ENCODE results near the gene ADARB2.
"Not testable (repeated sequence)": the region's sequence is repeated elsewhere in the genome, so short reads cannot be mapped to it uniquely, and the experiment has no call there.

The ADARB2 gene

DNA sequence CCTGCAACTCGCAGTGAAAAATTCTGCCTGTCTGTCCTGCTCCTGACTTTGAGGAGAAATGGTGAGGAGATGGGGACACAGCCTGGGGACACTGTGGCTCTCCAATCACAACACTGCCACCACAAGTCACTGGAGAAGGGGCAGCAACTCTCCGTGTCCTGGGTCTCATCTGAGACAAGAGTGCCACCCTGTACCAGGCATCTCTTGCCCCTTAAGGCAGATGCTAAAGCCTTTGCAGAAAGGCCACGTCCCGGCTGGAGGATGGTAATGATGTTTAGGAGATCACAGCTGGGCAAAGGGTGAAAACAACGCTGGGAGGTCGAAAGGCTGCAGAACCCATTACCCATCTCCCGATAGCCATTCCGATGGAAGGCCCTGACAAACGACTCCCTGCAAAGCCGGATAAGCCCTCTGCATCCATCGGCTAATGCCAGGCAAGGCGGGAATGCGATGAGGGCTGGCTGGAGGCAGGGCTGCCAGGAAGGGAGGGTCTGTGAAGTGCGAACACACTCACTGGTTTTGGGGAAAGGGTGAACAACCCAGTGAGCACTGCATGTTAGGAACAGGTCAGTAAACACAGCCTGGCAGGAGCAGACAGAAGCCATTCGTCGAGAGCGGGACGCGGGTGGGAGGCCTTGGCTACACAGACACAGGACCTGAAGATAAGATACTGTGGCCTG lies 190.8 kb downstream of the ADARB2 start:
- no peak for DNase-seq

DNA sequence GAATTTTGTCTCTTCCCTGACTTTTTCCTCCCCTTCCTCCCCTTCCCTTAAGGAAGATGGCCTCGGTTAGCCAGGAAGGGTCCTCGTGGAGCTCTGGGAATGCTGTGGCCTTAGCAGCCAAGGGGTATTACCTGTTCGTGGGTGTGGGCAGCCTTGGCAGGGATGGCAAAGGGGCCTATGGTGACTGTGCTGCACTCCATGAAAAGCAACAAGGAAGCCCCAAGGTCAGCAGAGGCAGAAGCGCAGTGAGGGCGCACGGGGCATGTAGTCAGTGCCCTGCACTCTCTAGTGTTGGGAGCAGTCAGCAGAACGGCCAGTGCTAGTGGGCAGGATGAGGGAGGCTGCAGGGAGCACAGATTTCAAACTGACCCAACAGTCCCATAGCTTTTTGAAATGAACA lies 191.8 kb downstream of the ADARB2 start:
- DNase-seq = no peak

DNA sequence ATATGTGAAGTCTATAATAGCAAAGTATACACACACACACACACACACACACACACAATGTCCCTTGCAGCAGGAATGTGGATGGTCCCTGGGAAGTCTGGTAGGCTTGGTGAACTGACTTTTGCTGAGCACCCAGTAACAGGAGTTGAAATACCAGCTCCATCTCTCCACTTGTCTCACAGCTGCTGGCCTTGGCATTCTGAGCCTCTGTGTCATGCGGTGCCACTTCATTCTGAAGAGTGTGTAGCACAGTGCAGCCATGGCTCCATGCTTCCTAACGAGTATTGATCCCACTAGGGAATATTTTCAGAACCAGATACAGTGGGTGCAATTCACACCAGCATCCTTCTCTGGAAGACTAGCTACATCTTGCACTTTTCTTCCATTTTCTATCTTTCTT lies 192.4 kb downstream of the ADARB2 start:
- no peak for DNase-seq

DNA sequence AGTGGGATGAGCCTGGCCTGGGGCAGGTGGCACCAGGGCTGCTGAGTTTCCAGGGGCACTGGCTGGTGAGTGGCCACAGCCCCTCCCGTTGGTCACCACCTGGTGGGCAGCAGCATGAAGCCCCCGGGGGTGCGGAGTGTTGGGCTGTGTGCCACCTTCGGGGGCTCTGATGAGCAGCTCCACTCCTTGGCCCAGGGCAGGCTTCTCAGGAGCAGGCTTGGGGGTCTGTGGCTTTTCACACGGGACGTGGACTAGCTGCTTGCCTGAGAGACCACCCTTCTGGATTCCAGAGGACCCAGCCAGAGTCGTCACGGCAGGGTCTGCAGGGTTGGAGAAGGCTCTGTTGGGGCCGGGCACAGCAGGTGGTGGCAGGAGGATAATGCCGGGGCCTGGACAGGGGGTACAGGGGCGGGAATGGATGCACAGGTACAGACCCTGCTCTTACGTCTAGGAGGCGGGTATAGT lies 193.1 kb downstream of the ADARB2 start:
- DNase-seq = no peak

DNA sequence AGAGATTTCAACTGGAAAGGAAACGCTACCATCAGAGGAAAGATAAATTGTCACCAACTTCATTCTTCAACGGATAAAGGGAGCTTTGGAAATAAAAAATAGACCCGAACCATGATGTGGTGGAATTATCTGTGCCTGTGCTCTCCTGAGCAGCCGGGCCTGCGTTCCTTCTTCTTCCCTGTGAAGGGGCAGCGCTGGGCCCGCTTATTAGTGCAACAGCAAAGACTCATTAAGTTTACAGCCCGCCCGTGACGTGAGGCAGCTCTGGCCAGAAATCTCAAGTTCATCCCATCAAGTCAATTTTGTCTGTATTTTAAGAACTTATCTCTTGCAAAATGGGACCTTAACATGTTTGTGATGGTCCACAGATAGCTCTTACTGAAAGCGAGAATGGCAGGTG lies 193.7 kb downstream of the ADARB2 start:
- DNase-seq = no peak

DNA sequence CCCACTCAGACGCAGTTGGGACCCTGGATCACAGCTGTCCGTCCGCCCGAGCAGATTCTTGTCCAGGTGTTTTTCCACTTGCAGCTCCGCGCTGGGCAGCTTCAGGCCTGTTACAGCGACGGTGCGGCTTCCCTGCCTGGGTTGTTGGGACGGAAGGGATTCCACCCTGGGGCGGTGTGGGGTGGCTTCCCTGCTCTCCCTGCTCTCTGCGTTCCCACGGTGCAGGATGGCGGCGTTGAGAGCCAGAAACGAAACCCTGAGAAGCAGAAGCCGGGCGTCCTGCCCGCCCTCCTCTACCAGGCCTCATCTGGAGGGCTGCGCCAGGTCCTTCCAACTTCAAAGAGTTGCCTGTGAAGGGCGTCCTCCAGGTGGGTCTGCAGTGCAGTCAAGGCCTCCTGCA lies 194.4 kb downstream of the ADARB2 start:
- DNase-seq = no peak

DNA sequence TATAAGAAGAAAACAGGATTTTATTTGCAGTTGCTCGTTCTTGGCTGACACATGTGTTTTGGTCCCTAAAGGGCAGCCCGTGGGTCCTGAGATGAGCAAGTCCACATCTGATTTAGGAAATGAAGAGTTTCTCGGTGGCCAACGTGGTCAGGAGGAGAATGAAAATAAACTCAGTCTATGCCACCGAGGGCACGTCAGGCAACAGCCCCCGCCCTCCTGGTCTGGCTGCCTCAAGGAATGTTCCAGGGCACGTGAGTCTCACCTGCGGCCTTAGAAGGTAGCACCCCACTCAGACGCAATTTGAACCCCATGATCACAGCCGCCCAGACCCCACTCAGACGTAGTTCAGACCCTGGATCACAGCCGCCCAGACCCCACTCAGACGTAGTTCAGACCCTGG lies 197.2 kb downstream of the ADARB2 start:
- DNase-seq = no peak

DNA sequence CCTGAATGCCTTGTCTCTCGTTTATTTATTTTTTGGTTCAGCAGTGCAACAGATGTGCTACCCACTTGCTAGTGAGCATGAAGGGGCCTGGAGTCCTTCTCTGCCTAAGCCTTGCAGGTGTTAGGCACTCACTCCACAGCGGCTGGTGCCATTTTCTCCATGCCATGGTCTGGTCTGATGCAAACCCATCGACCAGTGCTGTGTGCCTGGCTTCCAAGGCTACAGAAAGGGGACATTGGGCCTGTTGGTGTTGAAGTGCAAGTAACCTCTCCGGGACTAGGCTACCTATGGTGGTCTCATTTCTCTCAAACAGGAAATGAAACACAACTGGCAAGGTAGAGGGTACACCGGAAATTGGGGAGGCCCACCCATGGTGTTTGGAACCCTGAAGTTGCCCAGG lies 198.1 kb downstream of the ADARB2 start:
- DNase-seq = no peak

DNA sequence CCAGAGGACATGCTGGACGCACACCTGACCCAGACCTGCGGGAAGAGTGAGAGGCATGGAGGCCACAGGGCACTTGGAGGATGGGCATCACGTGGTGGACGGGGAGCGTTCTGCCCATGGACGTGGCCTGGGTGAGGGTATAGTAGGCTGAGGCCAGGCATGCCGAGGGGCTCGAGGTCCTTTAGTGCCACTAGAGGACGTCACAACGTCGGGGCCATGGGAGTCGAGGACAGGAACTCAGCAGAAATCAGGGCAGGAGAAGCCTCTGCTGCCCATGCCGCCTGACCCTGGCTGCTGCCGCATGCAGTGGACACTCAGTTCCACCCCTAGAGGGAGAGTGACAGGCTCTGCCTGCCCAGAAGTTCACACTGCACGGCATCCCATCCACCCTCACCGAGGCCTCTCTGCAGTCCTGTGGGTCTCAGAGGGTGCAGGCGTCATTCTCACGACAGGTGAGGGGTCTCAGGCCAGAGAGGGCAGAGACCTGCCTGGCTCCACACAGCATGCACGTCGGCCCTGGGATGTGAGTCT lies 198.7 kb downstream of the ADARB2 start:
- no peak for DNase-seq

DNA sequence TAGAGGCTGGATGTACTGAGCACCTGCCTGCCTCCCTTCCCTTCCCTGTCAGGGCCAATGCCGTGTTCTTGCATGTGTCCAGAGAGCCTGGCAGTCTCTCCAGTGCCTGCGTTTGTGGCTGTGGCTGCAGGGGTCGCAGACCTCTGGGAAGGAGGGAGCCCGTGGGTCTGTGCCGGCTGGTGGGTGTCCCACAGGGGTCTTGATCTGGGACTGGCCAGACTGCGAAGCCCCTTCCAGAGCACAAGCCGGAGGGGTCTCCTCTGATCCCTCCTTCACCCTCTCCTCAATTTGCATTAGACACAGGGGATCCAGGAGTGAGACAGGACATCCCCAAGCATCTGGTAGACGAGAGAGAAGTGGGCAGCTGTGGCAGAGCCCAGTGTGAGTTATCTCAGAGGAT lies 199.2 kb downstream of the ADARB2 start:
- DNase-seq = no peak

DNA sequence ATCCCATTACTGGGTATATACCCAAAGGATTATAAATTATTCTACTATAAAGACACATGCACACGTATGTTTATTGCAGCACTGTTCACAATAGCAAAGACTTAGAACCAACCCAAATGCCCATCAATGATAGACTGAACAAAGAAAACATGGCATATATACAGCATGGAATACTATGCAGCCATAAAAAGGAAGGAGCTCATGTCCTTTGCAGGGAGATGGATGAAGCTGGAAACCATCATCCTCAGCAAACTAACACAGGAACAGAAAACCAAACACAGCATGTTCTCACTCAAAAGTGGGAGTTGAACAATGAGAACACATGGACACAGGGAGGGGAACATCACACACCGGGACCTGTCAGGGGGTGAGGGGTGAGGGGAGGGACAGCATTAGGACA lies 199.9 kb downstream of the ADARB2 start:
- DNase-seq = not testable (repeated sequence)

DNA sequence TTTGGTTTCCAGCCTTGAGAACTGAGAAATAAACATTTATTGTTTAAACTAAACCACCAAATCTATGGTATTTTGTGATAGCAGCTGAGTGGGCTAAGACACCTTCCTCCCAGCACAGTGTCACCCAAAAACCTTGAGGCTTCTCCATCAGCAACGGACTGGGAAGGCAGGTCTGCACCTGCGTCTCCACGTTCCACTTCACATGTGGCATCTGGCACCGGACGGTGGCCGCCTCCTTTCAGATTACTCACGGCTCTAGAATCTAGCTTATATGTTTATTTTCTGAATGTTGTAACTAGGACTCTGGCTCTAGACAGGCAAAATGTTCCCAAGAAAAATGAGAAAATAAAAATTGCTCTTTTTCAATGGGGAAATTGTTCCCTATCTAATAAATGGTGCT lies 201.0 kb downstream of the ADARB2 start:
- no peak for DNase-seq

DNA sequence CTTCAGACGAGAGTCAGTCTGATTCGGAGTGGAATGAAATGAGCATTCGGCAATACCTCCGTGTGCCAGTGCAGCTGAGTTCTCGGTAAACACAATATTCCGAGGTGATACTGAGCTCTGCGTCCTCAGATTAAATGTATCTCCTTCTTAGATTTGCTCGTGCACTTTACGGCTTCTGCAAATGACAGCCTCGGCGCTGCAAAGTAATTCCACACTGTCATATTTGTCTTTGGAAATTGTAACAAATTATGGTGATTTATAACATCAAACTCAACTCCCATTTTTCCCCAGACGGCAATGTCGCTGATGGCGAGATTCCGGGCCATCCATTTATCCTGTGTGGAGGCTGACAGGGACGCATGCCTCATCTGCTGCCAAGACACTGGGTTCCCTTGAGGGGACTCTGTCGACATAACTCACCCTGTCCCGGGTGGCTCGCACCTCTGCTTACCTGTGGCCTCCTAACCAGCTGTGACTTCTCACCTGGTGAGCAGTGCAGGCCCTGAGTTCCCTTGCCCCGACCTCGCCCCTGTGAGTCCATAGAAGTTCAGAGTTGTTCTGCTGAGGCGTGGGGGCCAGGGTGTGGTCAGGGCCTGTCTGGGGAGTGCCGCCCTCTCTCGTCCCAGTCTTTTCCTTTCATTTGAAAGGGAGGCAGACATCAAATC lies 201.9 kb downstream of the ADARB2 start:
- no peak for DNase-seq

DNA sequence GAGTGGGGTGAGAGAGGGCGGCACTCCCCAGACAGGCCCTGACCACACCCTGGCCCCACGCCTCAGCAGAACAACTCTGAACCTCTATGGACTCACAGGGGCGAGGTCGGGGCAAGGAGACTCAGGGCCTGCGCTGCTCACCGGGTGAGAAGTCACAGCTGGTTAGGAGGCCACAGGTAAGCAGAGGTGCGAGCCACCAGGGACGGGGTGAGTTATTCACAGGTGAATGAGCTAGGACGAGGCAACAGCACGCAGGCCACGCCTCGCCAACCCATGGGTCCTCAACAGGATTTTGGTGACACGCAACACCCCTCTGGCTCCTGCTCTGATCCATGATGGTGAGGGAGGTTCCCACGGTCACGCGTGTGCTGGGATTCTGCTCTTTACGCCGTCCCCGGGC lies 202.5 kb downstream of the ADARB2 start:
- no peak for DNase-seq

DNA sequence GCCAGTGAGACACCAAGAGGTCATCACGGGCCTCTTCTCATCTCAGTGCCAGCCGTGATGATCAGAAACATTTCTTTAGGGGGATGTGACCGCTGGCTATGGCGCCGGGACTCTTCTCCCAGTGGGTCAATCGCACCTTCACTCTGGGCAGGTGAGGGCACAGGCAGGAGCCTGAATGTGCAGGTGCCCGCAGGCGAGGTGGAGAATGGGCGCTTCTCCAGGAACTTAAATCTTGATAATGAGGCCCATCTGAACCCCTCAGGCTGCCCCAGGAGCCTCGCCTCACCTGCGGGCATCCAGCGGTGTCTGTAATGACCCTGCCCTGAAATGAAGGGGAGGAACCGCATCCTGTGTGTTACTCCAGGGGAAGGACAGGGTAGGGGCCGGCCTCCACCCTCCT lies 204.7 kb downstream of the ADARB2 start:
- DNase-seq = no peak

DNA sequence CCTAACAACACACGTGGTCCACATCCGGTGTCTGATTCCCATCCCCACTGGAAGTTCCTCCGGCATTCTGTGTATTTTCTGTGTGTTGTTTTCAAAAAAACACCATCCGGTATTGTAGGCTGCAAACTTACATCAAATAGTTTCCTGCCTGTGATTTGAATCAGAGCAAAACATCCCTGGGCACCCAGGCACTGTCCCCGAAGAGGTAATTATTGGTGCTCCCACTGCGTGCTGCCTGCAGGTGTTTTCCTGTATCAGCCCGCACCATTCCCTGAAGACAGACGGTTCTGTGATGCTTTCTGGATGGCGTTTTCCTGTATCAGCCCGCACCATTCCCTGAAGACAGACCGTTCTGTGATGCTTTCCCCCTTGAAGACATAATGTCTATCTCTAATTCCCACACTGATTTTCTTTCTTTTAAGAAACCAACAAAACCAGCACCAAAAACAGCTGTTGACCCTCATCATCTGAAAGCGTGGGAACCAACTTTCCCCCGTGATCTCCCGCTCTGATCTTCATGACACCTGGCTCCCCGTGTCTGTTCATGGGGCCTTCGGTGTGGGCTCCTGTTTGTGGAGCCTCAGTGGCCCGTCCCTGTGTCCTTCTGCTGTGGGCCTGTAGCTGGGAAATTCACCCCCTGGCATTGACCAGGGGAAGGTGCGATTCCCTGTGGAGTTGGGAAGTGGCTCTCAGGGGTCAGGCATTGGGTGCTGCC lies 205.3 kb downstream of the ADARB2 start:
- DNase-seq = no peak

DNA sequence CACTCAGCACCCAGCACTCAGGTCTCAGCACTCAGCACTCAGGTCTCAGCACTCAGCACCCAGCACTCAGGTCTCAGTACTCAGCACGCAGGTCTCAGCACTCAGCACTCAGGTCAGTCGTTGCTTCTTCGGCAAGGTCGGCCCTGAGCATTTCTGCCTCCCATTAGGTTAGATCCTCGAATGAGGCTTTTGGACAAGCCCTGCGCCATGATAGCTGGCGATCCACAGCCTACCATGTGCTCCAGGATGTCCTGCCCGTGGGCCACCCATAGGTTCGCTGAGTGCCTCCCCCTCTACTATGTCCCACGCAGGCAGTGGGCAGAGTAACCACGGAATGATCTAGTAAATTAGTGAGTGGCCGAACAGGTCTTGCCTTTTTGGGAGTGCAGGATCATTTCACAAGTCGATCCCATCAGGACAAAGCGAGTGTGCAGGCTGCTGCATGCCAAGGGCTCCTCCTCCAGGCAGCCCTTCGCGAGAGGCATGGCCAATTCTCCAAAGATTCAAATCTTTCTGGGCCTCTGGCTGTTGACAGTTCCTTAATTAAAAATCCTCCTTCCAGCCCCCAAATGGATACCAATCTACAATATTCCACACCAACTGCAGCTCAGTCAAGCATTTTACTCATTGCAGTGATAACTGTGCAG lies 206.3 kb downstream of the ADARB2 start:
- DNase-seq = no peak

DNA sequence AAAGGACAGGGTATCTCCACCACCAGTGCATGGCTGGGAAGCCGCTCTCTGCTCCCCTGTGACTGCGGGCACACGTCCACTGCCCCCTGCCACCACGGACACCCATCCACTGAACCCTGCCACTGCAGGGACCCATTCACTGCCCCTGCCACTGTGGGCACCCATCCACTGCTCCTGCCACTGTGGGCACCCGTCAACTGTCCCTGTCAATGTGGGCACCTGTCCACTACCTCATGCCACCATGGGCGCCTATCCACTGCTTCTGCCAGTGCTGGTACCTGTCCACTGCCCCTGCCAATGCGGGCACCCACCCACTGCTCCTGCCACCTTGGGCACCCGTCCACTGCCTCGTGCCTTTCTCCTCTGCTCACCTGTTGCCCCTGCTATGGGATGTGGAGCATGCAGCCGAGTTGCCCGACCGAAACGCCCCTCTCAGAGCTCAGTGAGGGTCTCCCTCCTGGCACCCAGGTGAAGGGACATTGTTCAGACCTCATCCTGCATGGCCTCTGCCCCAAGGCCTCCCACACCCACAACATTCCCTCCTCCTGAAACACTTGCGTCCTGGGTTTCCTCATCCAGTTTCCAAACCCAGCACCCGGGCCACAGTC lies 207.4 kb downstream of the ADARB2 start:
- DNase-seq = no peak

DNA sequence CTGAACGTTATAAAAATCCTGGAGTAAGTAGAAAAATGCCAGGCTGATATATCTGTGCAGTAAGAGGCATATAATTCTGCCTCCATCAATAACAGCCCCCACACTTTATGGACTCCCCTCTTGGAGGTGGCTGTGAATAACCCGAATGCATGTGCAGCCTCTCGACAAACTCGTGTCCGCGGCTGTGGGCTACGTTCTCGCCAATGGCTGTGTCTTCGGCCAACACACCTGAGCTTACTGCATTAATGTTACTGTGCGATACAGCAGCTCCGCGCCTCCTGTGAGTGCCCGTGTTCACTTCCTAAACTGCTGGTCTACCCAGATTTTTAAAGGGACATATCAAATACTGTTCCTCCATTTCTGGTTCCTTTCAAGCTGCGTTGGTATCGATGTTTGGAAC lies 209.4 kb downstream of the ADARB2 start:
- no peak for DNase-seq

DNA sequence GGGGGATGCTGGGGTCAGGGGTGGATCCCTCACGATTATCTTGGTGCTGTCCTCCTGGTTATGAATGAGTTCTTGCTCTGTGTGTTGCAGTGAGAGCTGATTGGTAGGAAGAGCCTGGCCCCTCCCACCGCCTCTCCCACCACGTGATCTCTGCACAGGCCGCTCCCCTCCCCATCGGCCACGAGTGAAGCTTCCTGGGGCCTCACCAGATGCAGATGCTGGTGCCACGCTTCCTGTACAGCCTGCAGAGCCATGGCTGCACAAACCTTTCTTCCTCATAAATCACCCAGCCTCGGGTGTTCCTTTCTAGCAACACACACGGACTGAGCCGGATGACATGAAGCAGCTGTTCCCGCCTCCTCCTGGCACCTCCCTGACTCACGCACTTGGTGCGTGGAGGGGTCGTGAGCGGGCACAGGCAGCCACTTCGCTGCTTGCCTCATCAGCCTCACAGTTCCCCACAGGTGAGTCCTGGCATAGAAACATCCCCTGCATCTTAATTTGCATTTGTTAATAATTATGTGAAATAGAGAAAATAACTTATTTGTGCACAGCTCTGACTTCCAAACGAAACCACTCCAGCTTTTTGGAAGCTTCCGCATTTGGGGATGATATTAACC lies 210.8 kb downstream of the ADARB2 start:
- no peak for DNase-seq

DNA sequence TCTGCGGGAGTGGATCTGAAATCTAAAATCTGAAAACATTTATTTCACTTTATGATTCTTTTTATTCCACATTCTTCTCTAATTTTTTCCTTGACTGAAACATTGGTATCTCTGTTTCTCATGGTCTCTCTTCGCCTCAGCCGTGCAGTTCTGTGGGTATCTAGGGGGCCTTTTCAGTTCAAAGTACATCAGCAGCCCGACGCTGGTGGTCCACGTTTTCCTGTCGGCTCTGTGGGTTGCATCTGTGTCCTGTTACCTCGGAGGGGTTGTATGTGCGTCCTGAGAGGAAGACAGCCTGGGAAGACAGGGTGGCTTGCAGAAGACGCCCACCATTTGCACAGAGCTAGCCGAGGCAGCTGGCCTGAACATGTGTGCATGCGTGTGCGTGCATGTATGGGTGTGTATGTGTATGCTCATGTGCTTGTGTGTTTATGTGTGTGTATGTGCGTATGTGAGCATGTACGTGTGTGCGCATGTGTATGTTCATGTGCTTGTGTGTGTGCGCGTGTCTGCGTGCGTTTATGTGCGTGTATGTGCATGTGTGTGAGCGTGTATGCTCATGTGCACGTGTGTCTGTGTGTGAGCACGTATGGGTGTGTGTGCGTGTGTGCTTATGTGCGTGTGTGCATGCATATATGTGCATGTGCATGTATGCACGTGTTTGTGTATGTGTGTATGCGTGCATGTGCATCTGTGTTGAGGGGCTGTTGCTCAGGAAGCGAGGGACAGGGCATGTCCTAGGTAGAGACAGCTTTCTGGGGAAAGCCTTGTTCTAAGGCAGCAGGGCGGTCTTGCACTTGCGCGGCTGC lies 211.8 kb downstream of the ADARB2 start:
- no peak for DNase-seq

All from right kidney (tissue), 1 donor.